GM23248 (cell line): Measurements from ENCODE around the gene TAS1R2. TPM values are rescaled to one million over a fixed set of nuclear protein-coding genes. Genes with fewer than 3 reads are reported as not detected.
A peak's percentile ranks its signal among the peaks of the same experiment; 100 is the strongest.

Source experiments
- DNase-seq: peaks from one replicate; pipeline ENCODE4 v3.0.0-alpha.2; 2015
- H2AFZ ChIP-seq: fragments of 200-600 bp; sonication (generic); 2 replicates; pipeline ENCODE4 v1.6.1; 2016; ENCODE audit warnings: antibody characterized with exemption
- H3F3A ChIP-seq: fragments of 200-600 bp; sonication (generic); 2 replicates; pipeline ENCODE4 v1.6.1; 2016; ENCODE audit warnings: mild to moderate bottlenecking, antibody characterized with exemption, mixed run types; ENCODE audit not compliant: insufficient read depth
- H3K27ac ChIP-seq: fragments of 200-600 bp; sonication (generic); 2 replicates; pipeline ENCODE4 v1.5.1; 2016; ENCODE audit warnings: mild to moderate bottlenecking
- H3K27me3 ChIP-seq: fragments of 200-600 bp; sonication (generic); replicated peaks from 2 replicates; pipeline ENCODE4 v1.6.1; 2016; ENCODE audit warnings: mild to moderate bottlenecking; ENCODE audit not compliant: insufficient read depth
- H3K36me3 ChIP-seq: fragments of 200-600 bp; sonication (generic); 2 replicates; pipeline ENCODE4 v1.6.1; 2016; ENCODE audit warnings: low read depth, mild to moderate bottlenecking
- H3K4me1 ChIP-seq: fragments of 200-600 bp; sonication (generic); 2 replicates; pipeline ENCODE4 v1.6.1; 2016; ENCODE audit warnings: mild to moderate bottlenecking; ENCODE audit not compliant: insufficient read depth
- H3K4me2 ChIP-seq: fragments of 200-600 bp; sonication (generic); one replicate; pipeline ENCODE4 v1.6.1; 2016; ENCODE audit warnings: mild to moderate bottlenecking; ENCODE audit not compliant: unreplicated experiment
- H3K4me3 ChIP-seq: fragments of 200-600 bp; sonication (generic); 2 replicates; pipeline ENCODE4 v1.5.1; 2016; ENCODE audit warnings: mild to moderate bottlenecking
- H3K79me2 ChIP-seq: fragments of 200-600 bp; sonication (generic); 2 replicates; pipeline ENCODE4 v1.6.1; 2016; ENCODE audit warnings: mild to moderate bottlenecking; ENCODE audit not compliant: insufficient read depth
- H3K9ac ChIP-seq: fragments of 200-600 bp; sonication (generic); 2 replicates; pipeline ENCODE4 v1.6.1; 2016; ENCODE audit warnings: mild to moderate bottlenecking
- H3K9me2 ChIP-seq: fragments of 200-600 bp; sonication (generic); 2 replicates; pipeline ENCODE4 v1.6.1; 2016; ENCODE audit warnings: mixed run types, mild to moderate bottlenecking, moderate library complexity; ENCODE audit not compliant: insufficient read depth
- H3K9me3 ChIP-seq: fragments of 200-600 bp; sonication (generic); one replicate; pipeline ENCODE4 v1.6.1; 2017; ENCODE audit warnings: low read depth
- H4K20me1 ChIP-seq: fragments of 200-600 bp; sonication (generic); 2 replicates; pipeline ENCODE4 v1.6.0; 2016; ENCODE audit not compliant: insufficient read depth
- EZH2 ChIP-seq: fragments of 200-600 bp; sonication (generic); IDR thresholded peaks from 2 replicates; pipeline ENCODE4 v1.6.1; 2018; ENCODE audit warnings: antibody characterized with exemption, mild to moderate bottlenecking; ENCODE audit not compliant: insufficient read depth, poor library complexity, severe bottlenecking
- EZH2phosphoT487 ChIP-seq: fragments of 200-600 bp; sonication (generic); IDR thresholded peaks from 2 replicates; pipeline ENCODE4 v1.6.1; 2018; ENCODE audit warnings: antibody characterized with exemption, moderate library complexity, mild to moderate bottlenecking, low read depth; ENCODE audit not compliant: insufficient read depth
- WGBS, 2 experiments: methylation state at CpG; one replicate each; pipeline ENCODE4 v1.1.6; 2015 to 2017; ENCODE audit warnings: low lambda C conversion rate in 2 of 2, low coverage in 1 of 2; ENCODE audit errors: missing lambda C conversion rate in 2 of 2; 5-methylcytosine and 5-hydroxymethylcytosine counted together
- in situ Hi-C: fragments of 300-500 bp; cut with MboI; formaldehyde crosslinking; loops from 2 replicates; pipeline ENCODE4 v1.15.0; 2020
- polyA plus RNA-seq: library from polyadenylated mRNA; unstranded; fragments of >200 nt; fragmentation: Nextera tagmentation; extraction: Ambion mirVana; gene quantifications from 2 replicates; pipeline ENCODE4 v1.2.1, GENCODE V29; 2016
- total RNA-seq: library from RNA; depleted of rRNA; stranded (reverse); fragments of >200 nt; shearing (Covaris generic); gene quantifications from 2 replicates; pipeline ENCODE4 v1.2.3, GENCODE V29; 2014

TAS1R2 gene
- total and polyA plus RNA-seq, 2 experiments from 2014 or later, result not detected

- Histone ChIP-seq H3K27me3 (peaks cover 8% of the 10 kb centered on the region), H3K4me2 (no peak overlapping the region), H3K4me1 (no peaks in the 10 kb centered on the region), H3K9me2 (no peaks in the 10 kb centered on the region), H2AFZ (no peak overlapping the region), H3K4me3 (no peak overlapping the region), H3K9ac (no peak overlapping the region), H4K20me1 (no peaks in the 10 kb centered on the region), H3F3A (no peaks in the 10 kb centered on the region), H3K27ac (no peak overlapping the region), H3K9me3 (no peaks in the 10 kb centered on the region), H3K79me2 (no peaks in the 10 kb centered on the region), H3K36me3 (no peaks in the 10 kb centered on the region)
- 33 to 35% methylated on average over 22 of the region's 22 CpGs for WGBS, 2 experiments
- in situ Hi-C loops, result loop anchor here (5.0 kb wide), 1 partner anchor 229 kb away; no protein-coding TSS in a partner anchor
- DNase-seq, result peak; percentile 80
- TF ChIP-seq EZH2 (no peak), EZH2phosphoT487 (no peak)
These were observed 38.4 kb downstream of the TAS1R2 start for GRCh38 chr1:18820791-18821641.

GRCh38 chr1:18819986-18820790 is 39.3 kb downstream of the TAS1R2 start:
- H3K4me3 ChIP-seq, result no peak overlapping the region
- no peaks in the 10 kb centered on the region for H3K9me2 ChIP-seq
- H3K9ac ChIP-seq, result no peak overlapping the region
- no peaks in the 10 kb centered on the region for H3K9me3 ChIP-seq
- no peaks in the 10 kb centered on the region for H3K4me1 ChIP-seq
- DNase-seq, result peak; percentile 16
- H3K36me3 ChIP-seq, result no peaks in the 10 kb centered on the region
- in situ Hi-C loops, result loop anchor here (5.0 kb wide), 1 partner anchor 228 kb away; no protein-coding TSS in a partner anchor
- no peaks in the 10 kb centered on the region for H3F3A ChIP-seq
- no peak overlapping the region for H3K27ac ChIP-seq
- peaks cover 8% of the 10 kb centered on the region for H3K27me3 ChIP-seq
- TF ChIP-seq EZH2 (no peak), EZH2phosphoT487 (no peak)
- H3K79me2 ChIP-seq, result no peaks in the 10 kb centered on the region
- no peak overlapping the region for H2AFZ ChIP-seq
- 43 to 44% methylated on average over 38 of the region's 38 CpGs for WGBS, 2 experiments
- H4K20me1 ChIP-seq, result no peaks in the 10 kb centered on the region
- H3K4me2 ChIP-seq, result no peak overlapping the region

- Histone ChIP-seq H2AFZ (no peak overlapping the region), H3K9ac (no peak overlapping the region), H4K20me1 (no peaks in the 10 kb centered on the region), H3K27me3 (peaks cover 8% of the 10 kb centered on the region), H3K27ac (no peak overlapping the region), H3K4me1 (no peaks in the 10 kb centered on the region), H3K79me2 (no peaks in the 10 kb centered on the region), H3K9me3 (no peaks in the 10 kb centered on the region), H3F3A (no peaks in the 10 kb centered on the region), H3K36me3 (no peaks in the 10 kb centered on the region), H3K4me3 (no peak overlapping the region), H3K9me2 (no peaks in the 10 kb centered on the region), H3K4me2 (no peak overlapping the region)
- in situ Hi-C loops, result no loop called here
- no peak for DNase-seq
- TF ChIP-seq EZH2phosphoT487 (no peak), EZH2 (no peak)
- WGBS, 2 experiments, result 12 to 20% methylated on average over 9 to 12 of the region's 12 CpGs
These were observed 40.3 kb downstream of the TAS1R2 start for GRCh38 chr1:18819203-18819602.

GRCh38 chr1:18817795-18818435 is 41.5 kb downstream of the TAS1R2 start:
- Histone ChIP-seq H3K9ac (no peak overlapping the region), H3K9me2 (no peaks in the 10 kb centered on the region), H3K27me3 (peaks cover 8% of the 10 kb centered on the region), H4K20me1 (no peaks in the 10 kb centered on the region), H3K79me2 (no peaks in the 10 kb centered on the region), H3K27ac (no peak overlapping the region), H3K4me3 (no peak overlapping the region), H2AFZ (no peak overlapping the region), H3K4me2 (no peak overlapping the region), H3K36me3 (no peaks in the 10 kb centered on the region), H3K9me3 (no peaks in the 10 kb centered on the region), H3F3A (no peaks in the 10 kb centered on the region), H3K4me1 (no peaks in the 10 kb centered on the region)
- WGBS, 2 experiments, result 27 to 33% methylated on average over 22 of the region's 22 CpGs
- in situ Hi-C loops, result no loop called here
- DNase-seq, result no peak
- no peak for TF ChIP-seq EZH2
- TF ChIP-seq EZH2phosphoT487, result no peak
